Measurements from ENCODE around the gene EIF1B. TPM values are rescaled to one million over a fixed set of nuclear protein-coding genes. Genes with fewer than 3 reads are reported as not detected.

Gene EIF1B
- total RNA-seq, 2 donors from 2014 or later = 67.4 to 83.8 TPM

GRCh38 chr3:40290396-40290795 lies 19.1 kb upstream of the EIF1B start:
- peaks cover 2% of the 10 kb centered on the region for H3K4me1 ChIP-seq (ENCODE audit: control insufficient read depth, insufficient read depth, low read length)
- peak overlapping the region; percentile 10 for H3K4me3 ChIP-seq (ENCODE audit: low read length)
- Mint-ChIP-seq H3K36me3 (ENCODE audit: low read depth) (no peaks in the 10 kb centered on the region), H3K9me3 (no peaks in the 10 kb centered on the region), H3K4me1 (peaks cover 34% of the 10 kb centered on the region), H3K27ac (no peak overlapping the region), H3K4me3 (no peak overlapping the region), H3K27me3 (ENCODE audit: insufficient read depth) (no peaks in the 10 kb centered on the region)
- peaks cover 20% of the 10 kb centered on the region for H3K9me3 ChIP-seq (ENCODE audit: control insufficient read depth, low read length)
- peak; percentile 71 for DNase-seq
- no peak for TF ChIP-seq CTCF (conservative IDR thresholded peaks at IDR 0.05)
- no peaks in the 10 kb centered on the region for H3K27me3 ChIP-seq (ENCODE audit: control insufficient read depth, insufficient read depth, low read length, poor library complexity, severe bottlenecking)
- no peaks in the 10 kb centered on the region for H3K36me3 ChIP-seq (ENCODE audit: control insufficient read depth, insufficient read depth, low read length)
- no peak overlapping the region for H3K27ac ChIP-seq (ENCODE audit: low read depth, low read length)
- WGBS, 2 experiments (ENCODE audit: insufficient coverage in 1 of 2, insufficient read length in 1 of 2) = 94 to 100% methylated on average over 3 to 6 of the region's 6 CpGs
- H3K9ac ChIP-seq (ENCODE audit: extremely low read depth, low read length, poor library complexity, severe bottlenecking) = no peak overlapping the region

GRCh38 chr3:40291471-40291870 lies 18.0 kb upstream of the EIF1B start:
- DNase-seq = peak; percentile 80
- no peaks in the 10 kb centered on the region for H3K36me3 Mint-ChIP-seq (ENCODE audit: low read depth)
- H3K27me3 Mint-ChIP-seq (ENCODE audit: insufficient read depth) = no peaks in the 10 kb centered on the region
- Histone ChIP-seq H3K9me3 (ENCODE audit: control insufficient read depth, low read length) (peaks cover 20% of the 10 kb centered on the region), H3K9ac (ENCODE audit: extremely low read depth, low read length, poor library complexity, severe bottlenecking) (no peak overlapping the region), H3K4me1 (ENCODE audit: control insufficient read depth, insufficient read depth, low read length) (peaks cover 2% of the 10 kb centered on the region), H3K27me3 (ENCODE audit: control insufficient read depth, insufficient read depth, low read length, poor library complexity, severe bottlenecking) (no peaks in the 10 kb centered on the region), H3K4me3 (ENCODE audit: low read length) (peak overlapping the region; percentile 10), H3K36me3 (ENCODE audit: control insufficient read depth, insufficient read depth, low read length) (no peaks in the 10 kb centered on the region), H3K27ac (ENCODE audit: low read depth, low read length) (no peak overlapping the region)
- 45 to 74% methylated on average over 2 to 4 of the region's 4 CpGs for WGBS, 2 experiments (ENCODE audit: insufficient coverage in 1 of 2, insufficient read length in 1 of 2)
- peak overlapping the region; percentile 87 for H3K27ac Mint-ChIP-seq
- TF ChIP-seq CTCF (conservative IDR thresholded peaks at IDR 0.05) = no peak
- H3K4me3 Mint-ChIP-seq = no peak overlapping the region
- peaks cover 34% of the 10 kb centered on the region for H3K4me1 Mint-ChIP-seq
- H3K9me3 Mint-ChIP-seq = no peaks in the 10 kb centered on the region

- TF ChIP-seq CTCF (conservative IDR thresholded peaks at IDR 0.05) = no peak
- Histone ChIP-seq H3K9me3 (ENCODE audit: control insufficient read depth, low read length) (peaks cover 20% of the 10 kb centered on the region), H3K4me3 (ENCODE audit: low read length) (peak overlapping the region; percentile 52), H3K27me3 (ENCODE audit: control insufficient read depth, insufficient read depth, low read length, poor library complexity, severe bottlenecking) (no peaks in the 10 kb centered on the region), H3K36me3 (ENCODE audit: control insufficient read depth, insufficient read depth, low read length) (no peaks in the 10 kb centered on the region), H3K4me1 (ENCODE audit: control insufficient read depth, insufficient read depth, low read length) (peaks cover 2% of the 10 kb centered on the region), H3K27ac (ENCODE audit: low read depth, low read length) (peak overlapping the region; percentile 95), H3K9ac (ENCODE audit: extremely low read depth, low read length, poor library complexity, severe bottlenecking) (no peak overlapping the region)
- H3K4me3 Mint-ChIP-seq = no peak overlapping the region
- no peaks in the 10 kb centered on the region for H3K9me3 Mint-ChIP-seq
- DNase-seq = peak; percentile 82
- H3K4me1 Mint-ChIP-seq = peaks cover 34% of the 10 kb centered on the region
- no peaks in the 10 kb centered on the region for H3K36me3 Mint-ChIP-seq (ENCODE audit: low read depth)
- H3K27ac Mint-ChIP-seq = peak overlapping the region; percentile 83
- no peaks in the 10 kb centered on the region for H3K27me3 Mint-ChIP-seq (ENCODE audit: insufficient read depth)
- WGBS, 2 experiments (ENCODE audit: insufficient coverage in 1 of 2, insufficient read length in 1 of 2) = 71 to 79% methylated on average over 4 of the region's 4 CpGs
These were observed 16.7 kb upstream of the EIF1B start for GRCh38 chr3:40292637-40293349.
